DND-41 (cell line): Measurements from ENCODE around the gene CD34.
A peak's percentile ranks its signal among the peaks of the same experiment; 100 is the strongest.

Source experiments
- ATAC-seq: fragments of 200-7000 bp; cut with Tn5 transposase; 3 replicates; pipeline ENCODE4 v1.9.1; 2021; ENCODE audit warnings: low read depth; ENCODE audit not compliant: insufficient read depth
- DNase-seq: peaks from one replicate; pipeline ENCODE4 v3.0.0-alpha.2; 2020
- H2AFZ ChIP-seq: 2 replicates; pipeline ENCODE4 v1.6.0; 2012; ENCODE audit warnings: low read depth, low read length
- H3K27ac ChIP-seq: 2 replicates; pipeline ENCODE4 v1.5.1; 2012; ENCODE audit warnings: low read length, inconsistent platforms
- H3K27me3 ChIP-seq: fragments of 200-600 bp; sonication (generic); 2 replicates; pipeline ENCODE4 v1.6.0; 2012; ENCODE audit warnings: low read length, mild to moderate bottlenecking, inconsistent platforms; ENCODE audit not compliant: insufficient read depth, poor library complexity
- H3K36me3 ChIP-seq: 2 replicates; pipeline ENCODE4 v1.5.1; 2012; ENCODE audit warnings: low read length, inconsistent platforms; ENCODE audit not compliant: insufficient read depth
- H3K4me1 ChIP-seq: 2 replicates; pipeline ENCODE4 v1.5.1; 2012; ENCODE audit warnings: mild to moderate bottlenecking, low read length; ENCODE audit not compliant: insufficient read depth
- H3K4me2 ChIP-seq: 2 replicates; pipeline ENCODE4 v1.6.0; 2012; ENCODE audit warnings: mild to moderate bottlenecking, moderate library complexity, low read length, inconsistent platforms; ENCODE audit not compliant: insufficient read depth
- H3K4me3 ChIP-seq, 2 experiments: fragments of 200-600 bp in 1 of 2; shearing (Covaris generic) in 1 of 2; 2 replicates each; pipeline ENCODE4 v1.5.1; 2012 to 2016; ENCODE audit warnings: inconsistent platforms in 2 of 2, low read length in 2 of 2, mild to moderate bottlenecking in 2 of 2, low read depth in 1 of 2, moderate library complexity in 1 of 2
- H3K79me2 ChIP-seq: 2 replicates; pipeline ENCODE4 v1.6.0; 2012; ENCODE audit warnings: low read length, inconsistent platforms; ENCODE audit not compliant: insufficient read depth
- H3K9ac ChIP-seq: 2 replicates; pipeline ENCODE4 v1.6.0; 2012; ENCODE audit warnings: low read depth, mild to moderate bottlenecking, inconsistent platforms, low read length, moderate library complexity
- H3K9me3 ChIP-seq: 2 replicates; pipeline ENCODE4 v1.5.1; 2012; ENCODE audit warnings: low read length, moderate library complexity, mild to moderate bottlenecking, inconsistent platforms; ENCODE audit not compliant: insufficient read depth, severe bottlenecking
- H4K20me1 ChIP-seq: 2 replicates; pipeline ENCODE4 v1.6.0; 2012; ENCODE audit warnings: low read length; ENCODE audit not compliant: insufficient read depth
- CTCF ChIP-seq: IDR thresholded peaks from 2 replicates; pipeline ENCODE4 v1.5.1; 2012; ENCODE audit warnings: borderline replicate concordance, low read length, moderate library complexity, mild to moderate bottlenecking; ENCODE audit not compliant: poor library complexity, severe bottlenecking; ENCODE audit errors: extremely low read depth
- EZH2 ChIP-seq: IDR thresholded peaks from 3 replicates; pipeline ENCODE4 v1.6.1; 2012; ENCODE audit warnings: borderline replicate concordance, low read depth, mild to moderate bottlenecking, moderate library complexity, low read length, inconsistent platforms; ENCODE audit not compliant: severe bottlenecking

Gene CD34

GRCh38 chr1:207883660-207884250 is 27.2 kb downstream of the CD34 start:
- Histone ChIP-seq H3K27ac (peak overlapping the region; percentile 87), H3K27me3 (no peaks in the 10 kb centered on the region), H2AFZ (peak overlapping the region; percentile 67), H3K79me2 (no peaks in the 10 kb centered on the region), H3K4me1 (peaks cover 68% of the 10 kb centered on the region), H3K4me3 (peak overlapping the region in 1 of 2 experiments; percentile 47; a peak in 2 of 4 replicates), H3K36me3 (no peaks in the 10 kb centered on the region), H3K4me2 (peak overlapping the region; percentile 60), H3K9me3 (no peaks in the 10 kb centered on the region), H4K20me1 (no peaks in the 10 kb centered on the region), H3K9ac (peak overlapping the region; percentile 49)
- DNase-seq (no peak), ATAC-seq (peak; percentile 25)
- no peak for TF ChIP-seq EZH2
- TF ChIP-seq CTCF, result no peak

GRCh38 chr1:207883104-207883651 is 27.7 kb downstream of the CD34 start:
- Histone ChIP-seq H3K79me2 (no peaks in the 10 kb centered on the region), H3K4me1 (peaks cover 64% of the 10 kb centered on the region), H3K4me3 (peak overlapping the region in 1 of 2 experiments; percentile 47; a peak in 2 of 4 replicates), H3K27ac (peak overlapping the region; percentile 87), H3K4me2 (peak overlapping the region; percentile 60), H3K9ac (peak overlapping the region; percentile 49), H3K9me3 (no peaks in the 10 kb centered on the region), H3K36me3 (no peaks in the 10 kb centered on the region), H3K27me3 (no peaks in the 10 kb centered on the region), H2AFZ (peak overlapping the region; percentile 67), H4K20me1 (no peaks in the 10 kb centered on the region)
- DNase-seq (no peak), ATAC-seq (peak; percentile 64)
- TF ChIP-seq CTCF, result no peak
- TF ChIP-seq EZH2, result no peak

GRCh38 chr1:207882692-207883091 is 28.2 kb downstream of the CD34 start:
- Histone ChIP-seq H3K36me3 (no peaks in the 10 kb centered on the region), H3K27ac (peak overlapping the region; percentile 87), H3K4me2 (peak overlapping the region; percentile 60), H3K27me3 (no peaks in the 10 kb centered on the region), H3K4me1 (peaks cover 59% of the 10 kb centered on the region), H3K79me2 (no peaks in the 10 kb centered on the region), H2AFZ (peak overlapping the region; percentile 54; the same call in 1 of the 2 replicates), H3K9ac (peak overlapping the region; percentile 49), H3K9me3 (no peaks in the 10 kb centered on the region), H3K4me3 (no peak overlapping the region), H4K20me1 (no peaks in the 10 kb centered on the region)
- ATAC-seq (no peak), DNase-seq (no peak)
- TF ChIP-seq CTCF (no peak), EZH2 (no peak)
